CD4-positive, alpha-beta T cell treated with Interferon gamma for 1 hour (primary cell): Measurements from ENCODE around the gene ITGAD.

ENCODE experiments used
- DNase-seq: peaks from one replicate; pipeline ENCODE4 v3.0.0-alpha.2; 2020

Gene ITGAD

DNA sequence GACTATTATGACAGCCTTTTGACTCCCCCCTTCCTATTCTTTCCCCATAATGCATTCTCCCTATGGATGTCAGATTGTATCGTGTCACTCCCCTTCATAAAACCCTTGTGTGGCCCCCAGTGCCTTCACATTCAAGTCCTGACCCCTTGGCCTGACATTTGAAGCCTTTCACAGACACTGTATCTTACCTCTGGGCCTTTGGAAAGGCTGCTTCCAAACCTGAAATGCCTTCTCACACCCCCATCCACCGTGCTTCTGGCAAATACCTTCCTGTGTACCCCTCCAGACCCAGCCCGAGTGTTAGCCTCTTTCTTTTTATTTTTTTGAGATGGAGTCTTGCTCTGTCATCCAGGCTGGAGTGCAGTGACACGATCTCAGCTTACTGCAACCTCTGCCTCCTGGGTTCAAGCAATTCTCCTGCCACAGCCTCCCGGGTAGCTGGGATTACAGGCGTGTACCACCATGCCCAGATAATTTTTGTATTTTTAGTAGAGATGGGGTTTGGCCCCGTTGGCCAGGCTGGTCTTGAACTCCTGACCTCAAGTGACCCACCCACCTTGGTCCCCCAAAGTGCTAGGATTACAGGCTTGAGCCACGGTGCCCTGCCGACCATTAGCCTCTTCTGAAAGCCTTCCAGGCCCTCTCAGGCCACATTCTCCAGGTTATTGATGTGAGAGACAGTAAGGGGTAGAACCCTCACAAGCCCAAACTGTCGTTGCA, 68.2 kb downstream of the ITGAD start:
- DNase-seq = no peak

DNA sequence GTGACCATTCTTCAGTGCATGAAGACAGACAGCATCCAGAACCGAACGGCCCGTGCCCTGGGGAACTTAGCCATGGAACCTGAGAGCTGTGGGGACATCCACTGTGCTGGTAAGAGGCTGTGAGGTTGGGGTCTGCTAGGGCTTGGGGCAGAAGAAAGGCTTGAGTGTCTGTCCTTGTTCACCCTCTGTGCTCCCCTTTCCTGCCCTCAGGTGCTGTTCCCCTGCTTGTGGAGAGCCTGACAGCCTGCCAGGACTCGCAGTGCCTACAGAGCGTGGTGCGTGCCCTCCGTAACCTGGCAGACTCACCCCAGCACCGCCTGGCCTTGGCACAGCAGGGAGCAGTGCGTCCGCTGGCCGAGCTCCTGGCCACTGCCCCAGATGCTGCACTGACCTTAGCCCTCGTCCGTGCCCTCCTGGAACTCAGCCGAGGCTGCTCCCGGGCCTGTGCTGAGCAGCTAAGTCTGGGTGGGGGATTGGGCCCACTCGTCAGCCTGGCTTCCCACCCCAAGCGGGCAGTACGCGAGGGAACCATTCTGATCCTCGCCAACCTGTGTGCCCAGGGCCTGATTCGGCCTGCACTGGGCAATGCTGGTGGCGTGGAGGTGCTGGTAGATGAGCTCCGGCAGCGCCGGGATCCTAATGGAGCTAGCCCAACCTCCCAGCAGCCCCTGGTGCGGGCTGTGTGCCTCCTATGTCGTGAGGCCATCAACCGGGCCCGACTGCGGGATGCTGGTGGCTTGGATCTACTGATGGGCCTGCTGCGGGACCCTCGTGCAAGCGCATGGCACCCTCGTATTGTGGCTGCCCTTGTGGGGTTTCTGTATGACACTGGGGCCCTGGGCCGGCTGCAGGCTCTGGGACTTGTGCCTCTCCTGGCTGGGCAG, 69.0 kb downstream of the ITGAD start:
- DNase-seq = no peak

DNA sequence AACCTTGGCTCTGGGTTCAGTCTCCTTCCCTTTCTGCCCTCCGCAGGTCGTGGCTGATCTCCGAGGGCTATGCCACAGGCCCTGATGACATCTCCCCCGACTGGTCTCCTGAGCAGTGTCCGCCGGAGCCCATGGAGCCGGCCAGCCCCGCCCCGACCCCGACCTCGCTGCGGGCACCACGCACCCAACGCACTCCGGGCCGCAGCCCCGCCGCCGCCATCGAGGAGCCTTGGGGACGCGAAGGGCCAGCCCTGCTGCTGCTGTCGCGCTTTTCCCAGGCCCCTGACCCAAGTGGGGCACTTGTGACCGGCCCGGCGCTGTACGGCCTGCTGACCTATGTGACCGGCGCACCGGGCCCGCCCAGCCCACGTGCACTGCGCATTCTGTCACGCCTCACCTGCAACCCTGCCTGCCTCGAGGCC, 71.2 kb downstream of the ITGAD start:
- no peak for DNase-seq

DNA sequence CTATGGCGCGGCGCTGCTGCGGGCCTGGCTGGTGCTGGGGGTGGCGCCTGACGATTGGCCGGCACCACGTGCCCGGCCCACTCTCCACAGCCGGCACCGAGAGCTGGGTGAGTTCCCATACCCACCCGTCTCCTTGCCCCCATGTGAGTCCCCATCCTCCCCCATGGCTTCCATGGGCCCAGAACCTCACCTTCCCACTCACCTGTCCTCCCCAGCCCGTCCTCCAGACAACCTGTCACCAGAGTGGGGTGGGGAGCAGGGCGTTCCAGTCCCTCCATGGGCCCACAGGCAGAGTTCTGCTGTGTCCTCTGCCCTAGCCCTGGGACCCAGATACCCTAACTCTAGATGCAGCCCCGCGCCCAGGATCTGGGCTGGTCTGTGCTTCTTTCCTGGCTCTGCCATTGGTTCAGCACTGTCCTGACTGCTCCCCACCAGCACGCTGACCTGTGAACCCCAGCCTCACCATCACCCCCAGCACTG, 71.7 kb downstream of the ITGAD start:
- DNase-seq = no peak

DNA sequence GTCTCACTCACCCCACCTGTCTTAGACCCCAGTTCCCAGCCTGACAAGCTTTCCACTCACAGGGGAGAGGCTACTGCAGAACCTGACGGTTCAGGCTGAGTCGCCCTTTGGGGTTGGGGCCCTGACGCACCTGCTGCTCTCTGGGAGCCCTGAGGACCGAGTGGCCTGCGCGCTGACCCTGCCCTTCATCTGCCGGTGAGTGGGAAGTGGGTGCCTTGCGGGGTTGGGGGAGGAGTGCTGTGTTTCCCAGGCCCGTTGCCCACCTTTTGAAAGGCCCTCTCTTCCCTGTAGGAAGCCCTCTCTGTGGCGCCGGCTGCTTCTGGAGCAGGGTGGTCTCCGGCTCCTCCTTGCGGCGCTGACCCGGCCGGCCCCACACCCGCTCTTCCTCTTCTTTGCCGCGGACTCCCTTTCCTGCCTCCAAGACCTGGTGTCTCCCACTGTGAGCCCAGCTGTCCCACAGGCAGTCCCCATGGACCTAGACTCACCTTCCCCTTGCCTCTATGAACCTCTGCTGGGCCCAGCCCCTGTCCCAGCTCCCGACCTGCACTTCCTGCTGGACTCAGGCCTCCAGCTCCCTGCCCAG, 72.7 kb downstream of the ITGAD start:
- no peak for DNase-seq

DNA sequence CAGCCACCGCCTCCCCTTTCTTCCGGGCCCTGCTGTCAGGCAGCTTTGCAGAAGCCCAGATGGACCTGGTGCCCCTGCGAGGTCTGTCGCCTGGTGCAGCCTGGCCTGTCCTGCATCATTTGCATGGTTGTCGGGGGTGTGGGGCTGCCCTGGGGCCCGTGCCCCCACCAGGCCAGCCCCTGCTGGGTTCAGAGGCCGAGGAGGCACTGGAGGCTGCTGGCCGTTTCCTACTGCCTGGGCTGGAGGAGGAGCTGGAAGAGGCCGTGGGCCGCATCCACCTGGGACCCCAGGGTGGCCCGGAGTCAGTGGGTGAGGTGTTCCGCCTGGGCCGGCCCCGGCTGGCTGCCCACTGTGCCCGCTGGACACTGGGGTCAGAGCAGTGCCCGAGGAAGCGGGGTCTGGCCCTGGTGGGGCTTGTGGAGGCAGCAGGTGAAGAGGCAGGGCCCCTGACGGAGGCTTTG, 73.3 kb downstream of the ITGAD start:
- no peak for DNase-seq

DNA sequence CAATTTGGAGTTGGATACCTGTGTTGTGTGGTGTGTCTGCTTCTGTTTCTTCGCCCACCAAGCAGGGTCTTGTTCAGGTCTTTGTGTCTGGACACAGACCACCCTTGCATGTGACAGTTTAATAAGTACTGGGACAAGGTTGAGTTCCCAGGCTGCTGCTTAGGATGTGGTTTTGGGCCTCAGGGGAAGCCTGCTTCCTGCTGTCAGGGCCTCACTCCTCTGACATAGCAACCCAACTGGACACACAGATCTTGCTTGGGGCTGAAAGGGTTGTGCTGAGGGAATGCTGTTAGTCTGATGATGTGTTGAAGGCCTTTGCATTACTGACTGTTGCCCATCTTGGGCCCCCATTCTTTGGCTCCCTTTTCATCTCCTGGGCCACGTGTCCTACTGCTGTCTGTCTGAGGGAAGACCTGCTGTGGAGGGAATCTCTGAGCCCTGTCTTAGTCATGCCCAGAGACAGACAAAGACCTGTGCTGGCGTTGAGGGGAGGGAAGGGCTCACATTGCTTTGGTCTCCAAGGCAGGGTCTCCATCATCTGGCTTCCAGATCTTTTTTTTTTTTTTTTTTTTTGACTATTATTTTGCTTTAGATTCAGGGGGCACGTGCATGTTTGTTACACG, 74.1 kb downstream of the ITGAD start:
- DNase-seq = no peak

DNA sequence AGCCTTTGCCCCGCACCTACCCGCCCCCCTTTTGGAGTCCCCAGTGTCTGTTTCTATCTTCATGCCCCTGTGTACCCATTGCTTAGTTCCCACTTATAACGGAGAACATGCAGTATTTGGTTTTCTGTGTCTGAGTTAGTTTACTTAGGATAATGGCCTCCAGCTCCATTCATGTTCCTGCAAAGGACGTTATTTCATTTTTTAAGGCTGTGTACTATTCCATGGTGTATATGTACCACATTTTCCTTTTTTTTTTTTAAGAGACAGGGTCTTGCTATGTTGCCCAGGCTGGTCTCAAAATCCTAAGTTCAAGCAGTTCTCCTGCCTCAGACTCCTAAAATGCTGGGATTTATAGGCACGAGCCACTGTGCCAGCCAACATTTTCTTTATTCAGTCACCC, 74.7 kb downstream of the ITGAD start:
- DNase-seq = no peak

DNA sequence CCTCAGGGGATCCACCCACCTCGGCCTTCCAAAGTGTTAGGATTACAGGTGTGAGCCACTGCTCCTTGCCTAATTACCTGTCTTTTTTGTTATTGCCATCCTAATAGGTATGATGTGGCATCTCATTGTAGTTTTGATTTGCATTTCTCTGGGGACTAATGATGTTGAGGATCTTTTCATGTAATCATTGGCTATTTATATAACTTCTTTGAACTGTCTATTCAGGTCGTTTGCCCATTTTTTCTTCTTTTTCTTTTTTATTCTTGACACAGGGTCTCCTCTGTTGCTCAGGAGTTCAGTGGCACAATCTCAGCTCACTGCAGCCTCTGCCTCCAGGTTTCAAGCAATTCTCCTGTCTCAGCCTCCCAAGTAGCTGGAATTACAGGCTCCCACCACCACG, 77.5 kb downstream of the ITGAD start:
- no peak for DNase-seq

DNA sequence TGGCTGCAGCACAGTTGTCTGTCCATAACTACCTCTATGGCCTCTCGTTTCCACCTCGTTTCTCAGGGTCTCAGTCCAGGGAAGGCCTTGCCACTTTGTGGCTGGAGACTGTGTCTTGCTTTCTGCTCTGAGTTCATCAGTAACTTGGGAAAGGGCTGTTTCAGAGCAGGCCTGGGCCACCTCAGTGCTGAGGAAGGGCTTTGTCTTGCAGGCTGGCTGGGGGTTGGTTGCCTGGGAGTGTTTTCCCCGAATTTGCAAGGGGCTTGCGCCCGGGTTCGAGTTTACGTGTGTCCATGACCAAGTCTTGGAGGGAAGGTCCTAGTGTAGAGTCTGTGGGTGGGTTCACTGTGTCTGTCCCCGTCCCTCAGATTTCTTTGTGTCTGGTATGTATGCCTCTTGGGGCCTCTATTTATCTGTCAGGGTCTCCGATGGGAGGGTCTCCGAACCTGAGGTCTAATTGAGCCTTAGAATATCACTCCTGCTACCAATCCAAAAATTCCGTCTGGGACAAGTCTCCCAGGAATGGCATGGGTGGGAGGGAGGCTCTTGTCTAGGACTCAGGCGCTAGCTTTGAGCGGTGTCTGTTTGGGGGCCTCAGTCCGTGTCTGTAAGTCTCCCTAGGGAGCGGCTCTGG, 78.2 kb downstream of the ITGAD start:
- DNase-seq = no peak

DNA sequence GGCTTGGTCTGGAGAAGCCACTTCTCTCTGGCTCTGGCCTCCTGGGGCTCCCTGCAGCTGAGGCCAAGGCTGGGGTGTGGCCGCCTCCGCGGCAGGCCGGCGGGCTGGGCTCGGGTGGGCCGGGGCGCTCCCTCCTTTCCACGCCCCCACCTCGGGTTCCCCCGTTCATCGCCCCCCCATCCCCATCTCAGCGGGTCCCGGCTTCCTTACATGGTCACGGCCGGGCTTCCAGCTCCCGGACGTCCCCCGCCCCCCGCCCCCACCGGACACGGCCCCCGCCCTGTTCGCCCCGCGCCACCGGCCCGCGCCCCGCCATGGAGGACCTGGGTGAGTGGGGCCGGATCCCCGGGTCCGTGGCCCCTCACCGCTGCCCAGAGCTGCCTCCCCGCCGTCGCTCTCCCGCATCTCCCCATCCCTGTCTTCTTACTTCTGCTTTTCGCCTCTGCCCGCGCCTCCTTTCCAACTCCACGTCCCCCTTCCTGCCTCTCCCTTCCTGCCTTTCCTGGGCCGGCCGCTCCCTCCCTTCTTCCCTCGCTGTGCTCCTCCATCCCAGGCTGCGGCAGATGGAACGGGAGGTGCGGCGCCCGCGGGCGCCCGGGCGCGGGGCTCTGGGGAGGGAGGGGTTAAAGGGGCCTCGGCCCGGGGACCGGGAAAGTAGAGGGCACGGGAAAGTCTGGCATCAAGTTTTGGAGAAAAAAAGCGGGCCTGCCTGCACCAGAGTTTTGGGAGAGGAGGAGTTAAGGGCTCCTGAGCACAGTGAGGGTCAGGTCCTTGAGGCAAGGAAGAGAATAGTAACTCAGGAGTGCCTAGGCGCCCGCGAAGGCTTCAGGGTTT, 79.0 kb downstream of the ITGAD start, which contains the start of gene TGFB1I1:
Gene TGFB1I1, plus strand, starts transcription at position 278 of the 834 bp plus-strand sequence. Its CDS starts 37 bp downstream, at position 315.
- DNase-seq = no peak

DNA sequence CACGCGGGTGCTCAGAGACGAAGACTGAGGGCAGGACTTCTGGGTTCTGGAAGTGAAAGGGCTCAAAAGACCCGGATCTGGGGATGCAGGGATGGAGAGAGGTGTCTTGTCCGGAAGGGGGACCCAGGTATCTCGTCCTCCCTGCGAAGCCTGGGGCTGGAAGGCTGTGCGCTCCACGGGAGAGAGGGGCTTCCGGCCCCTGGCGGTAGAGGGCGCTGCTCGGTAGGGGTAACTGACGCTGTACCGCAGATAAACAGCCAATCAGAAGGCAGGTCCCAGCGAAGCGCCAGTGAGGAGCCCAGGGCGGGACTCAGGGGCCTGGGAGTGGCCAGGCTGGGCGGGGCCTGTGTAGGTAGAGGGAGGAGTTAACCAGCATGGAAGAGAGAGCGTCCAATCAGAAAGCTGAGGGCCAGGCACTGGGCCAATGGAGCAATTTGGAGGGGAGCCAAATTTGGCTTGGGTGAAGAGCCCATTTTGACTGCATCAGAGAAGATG, 79.6 kb downstream of the ITGAD start:
- DNase-seq = peak; percentile 52

DNA sequence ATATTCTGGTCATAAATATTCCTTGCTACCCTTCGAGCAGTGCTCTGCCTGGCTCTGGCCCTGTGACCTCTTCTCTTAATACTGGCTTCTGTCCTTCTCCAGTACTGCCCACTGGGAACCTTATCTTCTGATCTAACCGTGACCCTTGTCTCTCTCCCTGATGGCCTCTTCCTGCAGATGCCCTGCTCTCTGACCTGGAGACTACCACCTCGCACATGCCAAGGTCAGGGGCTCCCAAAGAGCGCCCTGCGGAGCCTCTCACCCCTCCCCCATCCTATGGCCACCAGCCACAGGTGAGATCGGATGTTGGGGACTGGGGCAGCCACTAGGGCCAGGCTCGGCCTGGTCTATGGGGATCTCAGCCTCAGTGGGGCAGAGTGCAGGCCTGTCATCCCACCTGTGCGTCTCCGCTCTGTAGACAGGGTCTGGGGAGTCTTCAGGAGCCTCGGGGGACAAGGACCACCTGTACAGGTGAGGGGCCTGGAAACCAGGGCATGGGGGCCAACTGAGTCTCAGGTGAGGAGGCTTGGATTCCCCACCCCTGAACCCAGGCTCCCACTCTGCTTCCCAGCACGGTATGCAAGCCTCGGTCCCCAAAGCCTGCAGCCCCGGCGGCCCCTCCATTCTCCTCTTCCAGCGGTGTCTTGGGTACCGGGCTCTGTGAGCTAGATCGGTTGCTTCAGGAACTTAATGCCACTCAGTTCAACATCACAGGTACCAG, 80.3 kb downstream of the ITGAD start:
- no peak for DNase-seq

DNA sequence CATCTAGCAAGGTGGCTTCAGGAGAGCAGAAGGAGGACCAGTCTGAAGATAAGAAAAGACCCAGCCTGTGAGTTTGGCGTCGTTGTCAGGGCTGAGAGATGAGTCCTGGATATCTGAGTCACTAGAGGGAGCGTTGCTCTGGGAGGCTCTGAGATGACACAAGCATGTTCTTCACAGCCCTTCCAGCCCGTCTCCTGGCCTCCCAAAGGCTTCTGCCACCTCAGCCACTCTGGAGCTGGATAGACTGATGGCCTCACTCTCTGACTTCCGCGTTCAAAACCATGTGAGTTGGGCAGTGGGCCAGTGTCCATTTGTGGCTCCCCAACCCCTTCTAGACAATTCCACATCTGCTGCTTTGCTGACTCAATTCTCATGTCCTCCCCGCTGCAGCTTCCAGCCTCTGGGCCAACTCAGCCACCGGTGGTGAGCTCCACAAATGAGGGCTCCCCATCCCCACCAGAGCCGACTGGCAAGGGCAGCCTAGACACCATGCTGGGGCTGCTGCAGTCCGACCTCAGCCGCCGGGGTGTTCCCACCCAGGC, 81.1 kb downstream of the ITGAD start:
- no peak for DNase-seq

DNA sequence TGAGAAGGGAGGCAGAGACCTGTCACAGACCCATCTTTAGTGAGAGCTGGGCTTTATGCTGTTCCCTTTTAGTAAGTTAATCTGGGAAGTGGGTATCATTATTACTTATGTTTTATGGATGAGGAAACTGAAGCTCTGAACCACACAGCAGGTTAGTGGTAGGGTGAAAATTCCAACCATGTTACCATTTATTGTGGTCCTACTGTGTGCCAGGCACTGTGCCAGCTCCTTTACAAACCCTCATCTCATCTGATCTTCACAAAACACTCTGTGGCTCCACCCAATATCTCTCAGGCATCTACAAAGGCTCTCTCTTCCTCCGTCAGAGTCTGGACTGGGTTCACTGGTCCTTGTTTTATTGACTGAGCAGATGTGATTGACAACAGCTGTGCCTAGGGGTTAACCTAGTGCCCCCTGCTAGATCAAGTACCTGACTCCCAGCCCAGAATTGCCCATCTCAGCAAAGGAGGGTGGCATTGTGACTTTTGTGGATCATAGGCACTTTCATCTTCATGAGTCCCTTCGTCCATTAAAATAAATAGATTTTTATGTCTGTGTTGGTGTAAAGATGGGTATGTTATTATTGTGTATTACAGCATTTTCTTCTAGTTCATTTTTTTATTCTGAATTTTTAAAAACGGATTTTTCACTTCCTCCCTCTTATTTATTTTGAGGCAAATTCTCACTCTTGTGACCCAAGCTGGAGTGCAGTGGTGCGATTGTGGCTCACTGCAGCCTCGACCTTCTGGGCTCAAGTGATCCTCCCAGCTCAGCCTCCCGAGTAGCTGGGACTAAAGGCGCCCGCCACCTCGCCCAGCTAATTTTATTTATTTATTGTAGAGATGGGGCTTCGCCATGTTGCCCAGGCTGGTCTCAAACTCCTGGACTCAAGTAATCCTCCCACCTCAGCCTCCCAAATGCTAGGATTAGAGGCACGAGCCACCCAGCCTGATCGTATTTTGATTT, 81.9 kb downstream of the ITGAD start:
- no peak for DNase-seq

DNA sequence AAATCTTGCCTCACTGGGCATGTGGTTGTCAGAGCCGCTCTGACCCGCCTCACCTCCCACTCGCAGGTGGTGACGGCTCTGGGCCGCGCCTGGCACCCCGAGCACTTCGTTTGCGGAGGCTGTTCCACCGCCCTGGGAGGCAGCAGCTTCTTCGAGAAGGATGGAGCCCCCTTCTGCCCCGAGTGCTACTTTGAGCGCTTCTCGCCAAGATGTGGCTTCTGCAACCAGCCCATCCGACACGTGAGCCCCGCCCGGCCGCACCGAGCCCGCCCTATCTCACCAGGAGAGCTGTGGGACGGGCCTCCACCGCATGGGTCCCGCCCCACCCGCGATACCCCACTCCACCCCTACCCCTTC, 82.8 kb downstream of the ITGAD start:
- peak; percentile 27 for DNase-seq
